ENCODE measurements around the gene MAGEB6B. TPM values are rescaled to one million over a fixed set of nuclear protein-coding genes. Genes with fewer than 3 reads are reported as not detected.

Gene MAGEB6B, protein sequence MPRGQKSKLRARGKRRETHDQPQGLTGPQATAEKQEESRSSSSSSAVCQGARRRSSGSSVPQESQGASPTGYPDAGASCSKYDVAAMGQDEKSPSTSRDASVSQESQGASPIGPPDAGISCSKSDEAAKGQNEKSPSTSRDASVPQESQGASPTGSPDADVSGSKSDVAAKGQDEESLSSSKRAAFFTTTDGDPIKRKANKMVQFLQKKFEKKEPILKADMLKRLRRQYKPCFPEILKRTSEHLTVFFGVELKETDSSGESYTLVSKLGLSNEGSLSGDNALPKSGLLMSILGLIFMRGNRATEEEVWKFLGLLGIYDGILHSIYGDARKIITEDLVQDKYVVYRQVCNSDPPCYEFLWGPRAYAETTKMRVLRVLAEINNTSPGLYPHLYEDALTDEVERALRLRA
- total RNA-seq (2022; extraction: Qiagen RNA extraction; ENCODE audit: low read depth), result not detected in 5 replicates

GRCh38 chrX:26160301-26160700 lies at the start of gene MAGEB6B:
Gene MAGEB6B, plus strand, starts transcription at chrX:26160601. Its CDS starts 0 bp downstream, at chrX:26160601.

DNA sequence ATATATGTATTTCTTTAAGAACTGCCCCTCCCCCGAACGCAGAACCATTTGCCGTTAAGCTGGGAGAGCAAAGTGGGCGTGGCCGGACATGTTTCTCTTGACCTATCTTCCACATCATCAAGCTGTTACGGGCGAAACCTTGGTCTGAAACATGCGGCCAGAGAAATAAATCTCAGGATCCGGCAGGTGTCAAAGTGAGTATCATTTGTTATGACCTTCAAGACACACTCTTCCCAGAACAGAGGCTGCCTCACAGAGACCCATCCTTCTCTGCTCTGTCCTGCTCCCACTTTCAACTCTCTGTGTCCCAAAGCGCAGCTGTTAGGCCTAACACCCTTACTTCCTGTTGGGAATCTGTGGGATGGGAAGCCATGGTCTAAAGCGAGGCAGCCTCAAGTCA lies 22.1 kb upstream of the MAGEB6B start, which contains the start of gene MAGEB18:
Gene MAGEB18, plus strand, starts transcription at position 70 of the 400 bp plus-strand sequence. CDS start 643 bp downstream, outside the sequence.

DNA sequence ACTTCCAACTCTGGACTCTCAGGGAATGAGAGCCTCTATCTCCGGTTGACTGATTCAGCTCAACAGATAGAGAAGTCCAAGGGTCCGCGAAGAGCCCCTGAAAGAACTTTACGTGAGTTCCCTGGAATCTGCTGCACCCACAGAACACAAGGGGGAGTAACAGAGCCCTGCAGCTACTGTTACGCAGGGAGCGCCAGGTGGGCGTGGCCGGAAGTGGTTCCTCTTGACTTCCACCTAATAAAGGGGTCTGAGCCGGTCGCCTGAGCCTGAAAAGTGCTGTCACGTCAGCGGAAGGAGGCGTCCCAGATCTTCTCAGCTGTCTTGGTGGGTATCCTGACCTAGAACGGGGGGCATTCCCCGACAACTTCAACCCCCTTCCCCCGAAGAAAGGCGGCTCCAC lies 31.8 kb downstream of the MAGEB6B start, which contains the start of gene MAGEB6:
Gene MAGEB6, plus strand, starts transcription at position 237 of the 400 bp plus-strand sequence. CDS start 1,407 bp downstream, outside the sequence.

Other genes starting within 250 kb of the MAGEB6B start
- not detected in 5 replicates for gene MAGEB18, start 22.3 kb upstream of the MAGEB6B start, total RNA-seq (2022; extraction: Qiagen RNA extraction; ENCODE audit: low read depth)
- 0.03 to 0.19 TPM in 2 of 5 replicates, not detected in the others for gene MAGEB6, start 31.8 kb downstream of the MAGEB6B start, total RNA-seq (2022; extraction: Qiagen RNA extraction; ENCODE audit: low read depth)
- gene MAGEB5, start 55.6 kb downstream of the MAGEB6B start, total RNA-seq (2022; extraction: Qiagen RNA extraction; ENCODE audit: low read depth), result not detected in 5 replicates

Measured in A549 treated with CpdA at 1 μM for 4 hours (cell line).